ENCODE measurements around the gene MSMB. TPM values are rescaled to one million over a fixed set of nuclear protein-coding genes. Genes with fewer than 3 reads are reported as not detected.

Gene MSMB
- polyA plus RNA-seq, 1 donor (not counting 4 experiments of a cell fraction or from before 2014, with no cell fraction given): not detected

DNA sequence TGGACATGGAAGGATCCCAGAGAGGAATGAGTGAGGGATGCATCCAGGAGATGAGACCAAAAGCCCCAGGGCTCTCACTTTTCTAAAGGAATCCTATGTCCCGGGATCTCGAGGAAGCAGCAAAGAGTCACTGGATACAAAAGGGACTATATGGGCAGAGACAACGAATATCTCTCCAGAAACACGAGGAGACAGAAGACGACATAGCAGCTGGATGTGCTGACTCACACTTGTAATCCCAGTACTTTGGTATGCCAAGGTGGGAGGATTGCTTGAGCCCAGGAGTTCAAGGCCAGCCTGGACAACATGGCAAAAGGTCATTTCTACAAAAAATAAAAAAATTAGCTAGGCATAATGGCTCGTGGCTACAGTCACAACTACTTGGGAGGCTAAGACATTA, 24.7 kb upstream of the MSMB start:
- Histone ChIP-seq H3K4me2 (ENCODE audit: control insufficient read depth, extremely low read depth, insufficient read depth, low read depth, low read length) (no peak overlapping the region), H3K9me3 (ENCODE audit: control insufficient read depth, low read depth, low read length) (no peaks in the 10 kb centered on the region), H3K4me3 (ENCODE audit: control insufficient read depth in 2 of 3, extremely low read depth in 1 of 3, insufficient read depth in 2 of 3, low read depth in 1 of 3, low read length in 3 of 3) (no peak overlapping the region), H2AFZ (ENCODE audit: control insufficient read depth, low read length) (no peak overlapping the region), H3K9me1 (ENCODE audit: control insufficient read depth, extremely low read depth, insufficient read depth, low read length) (no peaks in the 10 kb centered on the region), H3K27ac (ENCODE audit: control insufficient read depth, insufficient read depth, low read length) (no peak overlapping the region), H4K20me1 (ENCODE audit: control insufficient read depth, extremely low read depth, insufficient read depth, low read length) (no peaks in the 10 kb centered on the region), H3K9ac (ENCODE audit: control insufficient read depth, extremely low read depth, insufficient read depth, low read length) (no peak overlapping the region), H3K4me1 (ENCODE audit: control insufficient read depth, extremely low read depth, insufficient read depth, low read length) (no peaks in the 10 kb centered on the region), H3K36me3 (ENCODE audit: control insufficient read depth in 2 of 2, extremely low read depth in 1 of 2, insufficient read depth in 2 of 2, low read length in 2 of 2) (no peaks in the 10 kb centered on the region), H3K27me3 (ENCODE audit: control insufficient read depth, extremely low read depth, insufficient read depth, low read length) (no peaks in the 10 kb centered on the region), H3K79me2 (ENCODE audit: control insufficient read depth, insufficient read depth, low read length) (no peaks in the 10 kb centered on the region)
- no peak for FAIRE-seq
- DNase-seq (ENCODE audit: low read depth, low spot score): no peak
- TF ChIP-seq, protein P1, sequence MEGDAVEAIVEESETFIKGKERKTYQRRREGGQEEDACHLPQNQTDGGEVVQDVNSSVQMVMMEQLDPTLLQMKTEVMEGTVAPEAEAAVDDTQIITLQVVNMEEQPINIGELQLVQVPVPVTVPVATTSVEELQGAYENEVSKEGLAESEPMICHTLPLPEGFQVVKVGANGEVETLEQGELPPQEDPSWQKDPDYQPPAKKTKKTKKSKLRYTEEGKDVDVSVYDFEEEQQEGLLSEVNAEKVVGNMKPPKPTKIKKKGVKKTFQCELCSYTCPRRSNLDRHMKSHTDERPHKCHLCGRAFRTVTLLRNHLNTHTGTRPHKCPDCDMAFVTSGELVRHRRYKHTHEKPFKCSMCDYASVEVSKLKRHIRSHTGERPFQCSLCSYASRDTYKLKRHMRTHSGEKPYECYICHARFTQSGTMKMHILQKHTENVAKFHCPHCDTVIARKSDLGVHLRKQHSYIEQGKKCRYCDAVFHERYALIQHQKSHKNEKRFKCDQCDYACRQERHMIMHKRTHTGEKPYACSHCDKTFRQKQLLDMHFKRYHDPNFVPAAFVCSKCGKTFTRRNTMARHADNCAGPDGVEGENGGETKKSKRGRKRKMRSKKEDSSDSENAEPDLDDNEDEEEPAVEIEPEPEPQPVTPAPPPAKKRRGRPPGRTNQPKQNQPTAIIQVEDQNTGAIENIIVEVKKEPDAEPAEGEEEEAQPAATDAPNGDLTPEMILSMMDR (optimal IDR thresholded peaks at IDR 0.05 in 1 of 3, IDR thresholded peaks at IDR 0.05 in 1 of 3, conservative IDR thresholded peaks at IDR 0.05 in 1 of 3; ENCODE audit: extremely low read depth in 1 of 3, insufficient read depth in 2 of 3, low read length in 3 of 3): no peak
- TF ChIP-seq EZH2 (IDR thresholded peaks at IDR 0.05; ENCODE audit: low read length): no peak
- dilution Hi-C loops (cut with MboI; ENCODE audit: extremely low pct_ligation_motif_present, low sequenced_read_pairs): no loop called here

DNA sequence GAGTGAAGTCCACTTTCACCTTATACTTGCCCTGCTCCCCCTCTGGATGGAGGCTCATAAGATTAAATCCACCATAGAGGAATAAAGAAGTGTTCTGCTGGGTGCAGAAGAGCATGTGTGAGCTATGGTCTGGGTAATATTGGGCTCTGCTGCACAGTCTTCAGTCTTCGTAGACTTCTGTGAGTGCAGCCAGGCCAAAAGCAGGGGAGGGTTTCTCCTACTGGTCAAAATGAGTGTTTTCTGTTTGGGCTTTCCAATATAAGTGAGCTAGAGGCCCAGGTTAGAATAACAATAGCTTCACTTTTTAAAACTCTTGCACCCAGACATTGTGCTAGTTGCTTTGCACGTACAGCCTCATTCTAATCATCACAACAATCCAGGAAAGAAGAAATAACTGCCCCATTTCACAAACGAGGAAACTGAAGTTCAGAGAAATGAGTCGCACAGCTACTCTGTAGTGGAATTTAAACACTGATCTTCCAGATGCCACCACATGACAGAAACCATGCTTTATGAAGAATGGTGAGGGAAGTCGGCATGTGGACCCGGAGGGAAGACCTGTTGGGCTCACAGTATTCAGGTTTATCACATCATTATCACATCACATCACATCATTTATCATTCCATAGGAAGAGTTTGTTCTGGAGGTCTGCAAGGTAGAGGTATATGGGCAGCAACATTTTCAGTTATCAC, 23.8 kb upstream of the MSMB start:
- no peak overlapping the region for H3K4me2 ChIP-seq (ENCODE audit: control insufficient read depth, extremely low read depth, insufficient read depth, low read depth, low read length)
- no peak overlapping the region for H3K4me3 ChIP-seq (ENCODE audit: control insufficient read depth in 2 of 3, extremely low read depth in 1 of 3, insufficient read depth in 2 of 3, low read depth in 1 of 3, low read length in 3 of 3)
- H3K9me3 ChIP-seq (ENCODE audit: control insufficient read depth, low read depth, low read length): no peaks in the 10 kb centered on the region
- H3K27me3 ChIP-seq (ENCODE audit: control insufficient read depth, extremely low read depth, insufficient read depth, low read length): no peaks in the 10 kb centered on the region
- no peak for DNase-seq (ENCODE audit: low read depth, low spot score)
- H2AFZ ChIP-seq (ENCODE audit: control insufficient read depth, low read length): no peak overlapping the region
- TF ChIP-seq EZH2 (IDR thresholded peaks at IDR 0.05; ENCODE audit: low read length): no peak
- TF ChIP-seq, protein P1 (optimal IDR thresholded peaks at IDR 0.05 in 1 of 3, IDR thresholded peaks at IDR 0.05 in 1 of 3, conservative IDR thresholded peaks at IDR 0.05 in 1 of 3; ENCODE audit: extremely low read depth in 1 of 3, insufficient read depth in 2 of 3, low read length in 3 of 3): no peak
- no peaks in the 10 kb centered on the region for H3K4me1 ChIP-seq (ENCODE audit: control insufficient read depth, extremely low read depth, insufficient read depth, low read length)
- no peak for FAIRE-seq
- no peaks in the 10 kb centered on the region for H3K36me3 ChIP-seq (ENCODE audit: control insufficient read depth in 2 of 2, extremely low read depth in 1 of 2, insufficient read depth in 2 of 2, low read length in 2 of 2)
- no peaks in the 10 kb centered on the region for H3K9me1 ChIP-seq (ENCODE audit: control insufficient read depth, extremely low read depth, insufficient read depth, low read length)
- H3K79me2 ChIP-seq (ENCODE audit: control insufficient read depth, insufficient read depth, low read length): no peaks in the 10 kb centered on the region
- H4K20me1 ChIP-seq (ENCODE audit: control insufficient read depth, extremely low read depth, insufficient read depth, low read length): no peaks in the 10 kb centered on the region
- no peak overlapping the region for H3K9ac ChIP-seq (ENCODE audit: control insufficient read depth, extremely low read depth, insufficient read depth, low read length)
- H3K27ac ChIP-seq (ENCODE audit: control insufficient read depth, insufficient read depth, low read length): no peak overlapping the region
- dilution Hi-C loops (cut with MboI; ENCODE audit: extremely low pct_ligation_motif_present, low sequenced_read_pairs): no loop called here
